ENCODE results near the gene PTEN.
A peak's percentile ranks its signal among the peaks of the same experiment; 100 is the strongest.

Gene PTEN

DNA sequence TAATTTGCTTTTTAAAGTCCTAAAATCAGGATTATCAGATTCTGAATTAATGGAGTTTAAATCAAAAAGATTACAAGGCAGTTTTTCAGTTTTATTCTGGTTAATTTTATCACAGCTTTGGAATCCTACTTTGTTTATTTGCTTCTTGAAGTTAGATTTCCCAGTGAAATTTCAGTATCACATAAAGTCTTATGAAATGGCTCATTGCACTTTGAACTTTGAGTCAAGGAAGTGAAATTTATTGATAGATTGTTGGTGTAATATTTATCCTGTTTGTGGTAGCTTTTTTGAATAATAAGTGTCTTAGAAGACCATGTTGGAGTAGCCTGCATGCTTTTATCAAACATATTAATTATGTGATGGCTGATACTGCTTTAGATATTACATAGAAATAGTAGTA is 92.6 kb downstream of the PTEN start:
- no peak overlapping the region for H3K27ac ChIP-seq
- no peak for TF ChIP-seq CTCF (conservative IDR thresholded peaks at IDR 0.05)

- TF ChIP-seq CTCF (conservative IDR thresholded peaks at IDR 0.05): no peak
- no peak overlapping the region for H3K27ac ChIP-seq
Observed at GRCh38 chr10:87957702-87958101, 94.3 kb downstream of the PTEN start.

DNA sequence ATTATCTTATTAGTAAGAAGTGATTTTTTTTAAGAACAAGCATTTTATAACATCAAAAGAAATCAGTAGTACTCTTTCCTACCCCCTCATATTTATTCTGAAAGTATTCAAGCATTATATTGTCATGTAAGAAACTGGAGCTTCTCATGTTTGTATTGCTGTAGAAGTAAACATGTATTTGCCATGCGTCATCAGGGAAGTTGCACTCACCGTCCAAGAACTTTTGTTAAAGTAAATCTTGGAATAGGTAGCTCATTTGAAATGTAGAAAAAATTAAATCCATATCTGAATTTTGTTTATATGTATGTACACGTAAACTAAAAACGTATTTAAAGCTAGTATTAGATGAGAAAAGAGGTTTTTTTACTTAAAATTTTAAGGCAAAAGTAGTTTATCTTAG is 96.8 kb downstream of the PTEN start:
- peak overlapping the region; percentile 67 for H3K27ac ChIP-seq
- no peak for TF ChIP-seq CTCF (conservative IDR thresholded peaks at IDR 0.05)

GRCh38 chr10:87961314-87961713 is 97.9 kb downstream of the PTEN start:
- TF ChIP-seq CTCF (conservative IDR thresholded peaks at IDR 0.05): no peak
- peak overlapping the region; percentile 67 for H3K27ac ChIP-seq

DNA sequence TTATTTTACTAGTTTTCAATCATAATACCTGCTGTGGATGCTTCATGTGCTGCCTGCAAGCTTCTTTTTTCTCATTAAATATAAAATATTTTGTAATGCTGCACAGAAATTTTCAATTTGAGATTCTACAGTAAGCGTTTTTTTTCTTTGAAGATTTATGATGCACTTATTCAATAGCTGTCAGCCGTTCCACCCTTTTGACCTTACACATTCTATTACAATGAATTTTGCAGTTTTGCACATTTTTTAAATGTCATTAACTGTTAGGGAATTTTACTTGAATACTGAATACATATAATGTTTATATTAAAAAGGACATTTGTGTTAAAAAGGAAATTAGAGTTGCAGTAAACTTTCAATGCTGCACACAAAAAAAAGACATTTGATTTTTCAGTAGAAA is 103.0 kb downstream of the PTEN start:
- no peak overlapping the region for H3K27ac ChIP-seq
- TF ChIP-seq CTCF (conservative IDR thresholded peaks at IDR 0.05): no peak

GRCh38 chr10:87973635-87974034 is 110.2 kb downstream of the PTEN start:
- H3K27ac ChIP-seq: no peak overlapping the region
- TF ChIP-seq CTCF (conservative IDR thresholded peaks at IDR 0.05): no peak

DNA sequence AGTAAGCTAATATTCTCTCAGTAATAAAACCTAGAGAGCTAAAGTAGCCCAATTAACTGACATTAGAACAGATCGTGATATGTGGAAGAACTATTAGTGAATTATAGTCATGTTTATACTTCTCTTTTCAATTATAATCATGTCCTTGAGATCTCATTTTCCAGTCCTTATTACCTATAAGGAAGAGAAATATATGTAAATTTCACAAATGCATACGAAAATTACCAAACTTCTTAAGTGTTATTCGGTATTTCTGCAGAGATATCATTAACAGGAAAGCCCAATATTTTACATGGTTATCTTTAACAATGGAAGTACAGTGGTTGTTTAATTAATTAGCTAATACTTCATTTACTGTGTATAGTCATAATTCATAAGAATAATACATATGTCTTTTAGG is 110.7 kb downstream of the PTEN start:
- no peak for TF ChIP-seq CTCF (conservative IDR thresholded peaks at IDR 0.05)
- no peak overlapping the region for H3K27ac ChIP-seq

DNA sequence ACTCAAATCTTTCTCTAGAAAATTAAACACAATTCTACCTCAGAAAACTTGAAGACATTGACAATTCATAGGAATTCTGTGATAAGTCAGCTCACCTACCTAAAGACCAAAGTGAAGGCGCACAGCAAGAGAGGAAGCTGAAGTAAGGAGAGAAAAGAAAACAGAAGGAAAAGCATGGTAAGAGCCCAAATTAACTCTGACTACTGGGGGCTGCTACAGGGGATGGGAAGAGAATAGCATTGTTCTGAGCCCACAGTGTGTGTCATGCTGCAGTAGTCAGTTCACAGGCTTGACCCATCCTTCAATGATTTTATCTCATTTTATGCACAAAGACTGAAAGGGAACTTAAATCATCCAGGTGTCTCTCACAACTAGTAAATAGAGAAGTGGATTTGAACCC is 111.3 kb downstream of the PTEN start:
- no peak for TF ChIP-seq CTCF (conservative IDR thresholded peaks at IDR 0.05)

More for the DNA sequence above, 111.3 kb downstream of the PTEN start:
- H3K27ac ChIP-seq: no peak overlapping the region

All from VCaP (cell line).